ENCODE measurements around the gene TIAM2. TPM values are rescaled to one million over a fixed set of nuclear protein-coding genes. Genes with fewer than 3 reads are reported as not detected.

The TIAM2 gene
- total and polyA plus RNA-seq, 2 donors (not counting 3 experiments of a cell fraction or from before 2014, with no cell fraction given): 9.6 to 18.5 TPM

- H3K27me3 ChIP-seq (ENCODE audit: control insufficient read depth in 2 of 2, insufficient read depth in 2 of 2, low read length in 2 of 2): no peaks in the 10 kb centered on the region
- no peak overlapping the region for H3K4me2 ChIP-seq (ENCODE audit: insufficient read depth, low read length)
- DNase-seq (ENCODE audit: low read depth, low spot score) (no peak), FAIRE-seq (no peak)
- H3K27ac ChIP-seq (ENCODE audit: insufficient read depth, low read depth, low read length): no peak overlapping the region
- intact Hi-C loops (cut with micrococcal nuclease) (no loop called here), dilution Hi-C loops (cut with MboI; ENCODE audit: extremely low pct_ligation_motif_present, low sequenced_read_pairs) (no loop called here)
- H3K9me3 ChIP-seq (replicated peaks; ENCODE audit: control insufficient read depth, insufficient read depth, low read length): no peaks in the 10 kb centered on the region
- no peaks in the 10 kb centered on the region for H3K4me1 ChIP-seq (ENCODE audit: control insufficient read depth, extremely low read depth, insufficient read depth, low read length)
- H4K20me1 ChIP-seq (replicated peaks; ENCODE audit: control insufficient read depth, extremely low read depth, insufficient read depth, low read length): no peaks in the 10 kb centered on the region
- no peaks in the 10 kb centered on the region for H3K79me2 ChIP-seq (ENCODE audit: control insufficient read depth, insufficient read depth, low read length)
- ChIA-PET POLR2A (no interaction called here), CTCF (interaction anchor here (1.0 kb wide), 1 partner anchor 9 kb away, joined by 3 read pairs; no protein-coding TSS in a partner anchor)
- no peak for TF ChIP-seq FOS (IDR thresholded peaks at IDR 0.05; ENCODE audit: borderline replicate concordance, insufficient read depth, low read length)
- H3K36me3 ChIP-seq (ENCODE audit: control insufficient read depth in 2 of 2, extremely low read depth in 1 of 2, insufficient read depth in 2 of 2, low read length in 2 of 2): no peaks in the 10 kb centered on the region
- H3K9me1 ChIP-seq (replicated peaks; ENCODE audit: control insufficient read depth, extremely low read depth, insufficient read depth, low read length): no peaks in the 10 kb centered on the region
- no TSS peak for BruUV-seq (replicated peaks)
- H3K4me3 ChIP-seq (replicated peaks in 1 of 3; ENCODE audit: insufficient read depth in 1 of 3, low read depth in 1 of 3, low read length in 3 of 3): no peak overlapping the region
- H3K9ac ChIP-seq (replicated peaks; ENCODE audit: extremely low read depth, insufficient read depth, low read length): no peak overlapping the region
- H2AFZ ChIP-seq (ENCODE audit: low read depth, low read length): no peak overlapping the region
Measured at GRCh38 chr6:155115893-155116570, 120.9 kb downstream of the TIAM2 start.

DNA sequence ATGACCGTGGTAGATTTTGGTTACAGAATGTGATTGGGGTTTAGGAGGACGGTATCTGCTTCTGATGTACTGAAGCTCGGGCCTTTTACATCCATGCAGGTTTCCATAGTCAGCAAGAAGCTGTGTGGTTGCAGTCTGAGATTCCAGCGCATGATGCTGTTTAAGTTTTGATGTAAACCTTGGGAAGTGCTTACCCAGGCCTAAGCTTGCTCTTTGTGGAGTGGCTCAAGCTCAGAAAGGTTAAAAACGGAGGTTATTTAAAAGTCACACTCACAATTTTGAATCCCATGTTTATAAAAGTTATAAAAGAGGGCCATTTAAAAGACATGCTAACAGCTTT is 121.4 kb downstream of the TIAM2 start:
- Histone ChIP-seq H3K4me2 (ENCODE audit: insufficient read depth, low read length) (no peak overlapping the region), H3K4me1 (ENCODE audit: control insufficient read depth, extremely low read depth, insufficient read depth, low read length) (no peaks in the 10 kb centered on the region), H3K9me1 (replicated peaks; ENCODE audit: control insufficient read depth, extremely low read depth, insufficient read depth, low read length) (no peaks in the 10 kb centered on the region), H3K9me3 (replicated peaks; ENCODE audit: control insufficient read depth, insufficient read depth, low read length) (no peaks in the 10 kb centered on the region), H3K27ac (ENCODE audit: insufficient read depth, low read depth, low read length) (no peak overlapping the region), H2AFZ (ENCODE audit: low read depth, low read length) (no peak overlapping the region), H3K36me3 (ENCODE audit: control insufficient read depth in 2 of 2, extremely low read depth in 1 of 2, insufficient read depth in 2 of 2, low read length in 2 of 2) (no peaks in the 10 kb centered on the region), H3K27me3 (ENCODE audit: control insufficient read depth in 2 of 2, insufficient read depth in 2 of 2, low read length in 2 of 2) (no peaks in the 10 kb centered on the region), H4K20me1 (replicated peaks; ENCODE audit: control insufficient read depth, extremely low read depth, insufficient read depth, low read length) (no peaks in the 10 kb centered on the region), H3K4me3 (replicated peaks in 1 of 3; ENCODE audit: insufficient read depth in 1 of 3, low read depth in 1 of 3, low read length in 3 of 3) (no peak overlapping the region), H3K79me2 (ENCODE audit: control insufficient read depth, insufficient read depth, low read length) (no peaks in the 10 kb centered on the region), H3K9ac (replicated peaks; ENCODE audit: extremely low read depth, insufficient read depth, low read length) (no peak overlapping the region)
- ChIA-PET CTCF (interaction anchor here (1.0 to 1.2 kb wide), 2 partner anchors 8 to 19 kb away, joined by 3 read pairs; no protein-coding TSS in a partner anchor), POLR2A (no interaction called here)
- dilution Hi-C loops (cut with MboI; ENCODE audit: extremely low pct_ligation_motif_present, low sequenced_read_pairs) (no loop called here), intact Hi-C loops (cut with micrococcal nuclease) (no loop called here)
- DNase-seq (ENCODE audit: low read depth, low spot score) (no peak), FAIRE-seq (no peak)
- no TSS peak for BruUV-seq (replicated peaks)
- TF ChIP-seq POLR2AphosphoS5 (IDR thresholded peaks at IDR 0.05; ENCODE audit: insufficient read depth, low read depth, low read length): no peak
- TF ChIP-seq EZH2 (IDR thresholded peaks at IDR 0.05; ENCODE audit: borderline replicate concordance, low read depth, low read length, severe bottlenecking): no peak
- TF ChIP-seq MAX (IDR thresholded peaks at IDR 0.05; ENCODE audit: insufficient read depth, insufficient read length): no peak
- TF ChIP-seq CTCF (IDR thresholded peaks at IDR 0.05; ENCODE audit: extremely low read depth in 1 of 2, insufficient read depth in 1 of 2, low read depth in 1 of 2, low read length in 2 of 2): no peak
- no peak for TF ChIP-seq JUN (IDR thresholded peaks at IDR 0.05; ENCODE audit: borderline replicate concordance, insufficient read depth, insufficient read length, low read depth)
- TF ChIP-seq FOS (IDR thresholded peaks at IDR 0.05; ENCODE audit: borderline replicate concordance, insufficient read depth, low read length): no peak
- TF ChIP-seq POLR2A (IDR thresholded peaks at IDR 0.05; ENCODE audit: low read depth, low read length): no peak
- TF ChIP-seq MYC (IDR thresholded peaks at IDR 0.05; ENCODE audit: low read depth, low read length): no peak
- TF ChIP-seq GATA2 (IDR thresholded peaks at IDR 0.05; ENCODE audit: insufficient read depth, insufficient read length, low read depth, low read length): no peak

All from endothelial cell of umbilical vein (primary cell).